H1 (cell line): ENCODE measurements around the gene NPL. TPM values are rescaled to one million over a fixed set of nuclear protein-coding genes. Genes with fewer than 3 reads are reported as not detected.

Experiments used
- CTCF ChIA-PET: fragments of 300-600 bp; sonication (Branson Sonifier 250); formaldehyde crosslinking; loops from one replicate; lab custom pipeline; 2021; ENCODE audit not compliant: partially characterized antibody; lab: Charles Lee
- POLR2A ChIA-PET: fragments of 300-600 bp; sonication (Branson Sonifier 250); formaldehyde crosslinking; loops from one replicate; lab custom pipeline; 2021; ENCODE audit warnings: inconsistent platforms; ENCODE audit not compliant: partially characterized antibody; lab: Charles Lee
- DNase-seq, 2 experiments: peaks; one replicate each; pipeline versions ENCODE4 v3.0.0 to v3.0.0-alpha.2; 2010 to 2022; ENCODE audit warnings: low spot score in 2 of 2, low read depth in 1 of 2, mixed read lengths in 1 of 2
- FAIRE-seq: peaks from 2 replicates; lab custom pipeline; 2011; peaks lifted over from hg19 to GRCh38; lab: Jason Lieb, UNC
- H2AFZ ChIP-seq: 2 replicates; pipeline ENCODE4 v1.8.1; 2012; ENCODE audit warnings: low read length, inconsistent platforms
- H2AK5ac ChIP-seq: 2 replicates; pipeline ENCODE4 v1.6.1; 2013; ENCODE audit warnings: low read depth, low read length
- H2BK120ac ChIP-seq: replicated peaks from 2 replicates; pipeline ENCODE3; 2013; ENCODE audit warnings: low read depth, low read length, inconsistent platforms
- H2BK12ac ChIP-seq: 2 replicates; pipeline ENCODE4 v1.6.1; 2013; ENCODE audit warnings: low read depth, low read length
- H2BK15ac ChIP-seq: 2 replicates; pipeline ENCODE4 v1.6.1; 2013; ENCODE audit warnings: low read length
- H2BK20ac ChIP-seq: 2 replicates; pipeline ENCODE4 v1.6.1; 2013; ENCODE audit warnings: low read length
- H2BK5ac ChIP-seq: 2 replicates; pipeline ENCODE4 v1.6.1; 2013; ENCODE audit warnings: low read depth, low read length
- H3K14ac ChIP-seq: 2 replicates; pipeline ENCODE4 v1.6.1; 2013; ENCODE audit warnings: inconsistent platforms; ENCODE audit not compliant: insufficient read length
- H3K18ac ChIP-seq: 2 replicates; pipeline ENCODE4 v1.6.1; 2013; ENCODE audit warnings: low read length; ENCODE audit errors: extremely low read depth
- H3K23ac ChIP-seq: 2 replicates; pipeline ENCODE4 v1.6.1; 2013; ENCODE audit warnings: inconsistent platforms; ENCODE audit not compliant: insufficient read length
- H3K23me2 ChIP-seq: 2 replicates; pipeline ENCODE4 v1.6.1; 2013; ENCODE audit warnings: low read depth, low read length
- H3K27ac ChIP-seq: 2 replicates; pipeline ENCODE4 v1.6.1; 2011; ENCODE audit warnings: low read depth, low read length, inconsistent platforms
- H3K27me3 ChIP-seq, 4 experiments: replicated peaks in 1 of 4; 1 replicate in 1 of 4; 2 replicates in 3 of 4; pipeline versions ENCODE4 v1.6.1 to v1.8.1; 2011 to 2013; ENCODE audit warnings: low read length in 3 of 4, mild to moderate bottlenecking in 3 of 4, inconsistent platforms in 2 of 4, mixed read lengths in 2 of 4, moderate library complexity in 1 of 4; ENCODE audit not compliant: control insufficient read depth in 3 of 4, insufficient read depth in 3 of 4; ENCODE audit errors: extremely low read depth in 1 of 4
- H3K36me3 ChIP-seq, 4 experiments: 2 replicates each; pipeline versions ENCODE4 v1.6.1 to v1.8.1; 2011 to 2013; ENCODE audit warnings: mild to moderate bottlenecking in 4 of 4, low read length in 3 of 4, moderate library complexity in 2 of 4, control low read depth in 1 of 4, inconsistent platforms in 1 of 4; ENCODE audit not compliant: insufficient read depth in 4 of 4, control insufficient read depth in 2 of 4
- H3K4ac ChIP-seq: replicated peaks from 2 replicates; pipeline ENCODE3; 2013; ENCODE audit warnings: low read length, low read depth, mixed read lengths, inconsistent platforms; ENCODE audit not compliant: insufficient read length
- H3K4me1 ChIP-seq, 4 experiments: replicated peaks in 1 of 4; 1 replicate in 1 of 4; 2 replicates in 3 of 4; pipeline versions ENCODE4 v1.6.1 to v1.8.1; 2011 to 2013; ENCODE audit warnings: low read length in 3 of 4, inconsistent platforms in 2 of 4, mixed read lengths in 1 of 4; ENCODE audit not compliant: insufficient read depth in 4 of 4, control insufficient read depth in 3 of 4
- H3K4me2 ChIP-seq, 2 experiments: 2 replicates each; pipeline versions ENCODE4 v1.6.1 to v1.8.1; 2011 to 2013; ENCODE audit warnings: low read depth in 2 of 2, low read length in 2 of 2, control low read depth in 1 of 2, inconsistent platforms in 1 of 2, mild to moderate bottlenecking in 1 of 2; ENCODE audit not compliant: insufficient read depth in 1 of 2
- H3K4me3 ChIP-seq, 4 experiments: fragments of 200-600, 300-600 bp in 1 of 4; sonication (generic), shearing (Covaris generic), sonication (Bioruptor Twin) in 1 of 4; 2 replicates each; pipeline versions ENCODE4 v1.5.1 to v1.8.1; 2011 to 2016; ENCODE audit warnings: low read length in 4 of 4, low read depth in 3 of 4, control low read depth in 2 of 4, inconsistent platforms in 2 of 4, mild to moderate bottlenecking in 2 of 4, mixed read lengths in 1 of 4, moderate library complexity in 1 of 4; ENCODE audit not compliant: insufficient read depth in 2 of 4; ENCODE audit errors: extremely low read depth in 1 of 4
- H3K56ac ChIP-seq: replicated peaks from 2 replicates; pipeline ENCODE3; 2013; ENCODE audit warnings: low read depth, mild to moderate bottlenecking, mixed read lengths, low read length, inconsistent platforms; ENCODE audit not compliant: insufficient read length
- H3K79me1 ChIP-seq: 2 replicates; pipeline ENCODE4 v1.6.1; 2013; ENCODE audit warnings: low read depth, low read length, control low read depth
- H3K79me2 ChIP-seq, 2 experiments: 2 replicates each; pipeline versions ENCODE4 v1.6.1 to v1.8.1; 2012 to 2013; ENCODE audit warnings: low read length in 2 of 2, mild to moderate bottlenecking in 2 of 2, inconsistent platforms in 1 of 2; ENCODE audit not compliant: insufficient read depth in 2 of 2, control insufficient read depth in 1 of 2
- H3K9ac ChIP-seq, 4 experiments: replicated peaks in 1 of 4; 1 replicate in 1 of 4; 2 replicates in 3 of 4; pipeline versions ENCODE4 v1.6.1 to v1.8.1; 2011 to 2013; ENCODE audit warnings: low read depth in 3 of 4, low read length in 3 of 4, control low read depth in 2 of 4, mild to moderate bottlenecking in 2 of 4, moderate library complexity in 2 of 4, inconsistent platforms in 1 of 4; ENCODE audit errors: extremely low read depth in 1 of 4
- H3K9me3 ChIP-seq, 2 experiments: 2 replicates each; pipeline versions ENCODE4 v1.6.1 to v1.8.1; 2012 to 2013; ENCODE audit warnings: mild to moderate bottlenecking in 2 of 2, moderate library complexity in 2 of 2, control low read depth in 1 of 2, inconsistent platforms in 1 of 2, low read depth in 1 of 2, low read length in 1 of 2, mixed read lengths in 1 of 2; ENCODE audit not compliant: insufficient read depth in 2 of 2
- H4K20me1 ChIP-seq, 2 experiments: replicated peaks in 1 of 2; 2 replicates each; pipeline versions ENCODE3 to v1.8.1; 2011 to 2013; ENCODE audit warnings: inconsistent platforms in 2 of 2, low read length in 2 of 2, mild to moderate bottlenecking in 1 of 2; ENCODE audit not compliant: insufficient read depth in 2 of 2, control insufficient read depth in 1 of 2
- H4K5ac ChIP-seq: 2 replicates; pipeline ENCODE4 v1.6.1; 2013; ENCODE audit warnings: low read length, low read depth, mixed read lengths, inconsistent platforms; ENCODE audit not compliant: insufficient read length
- H4K8ac ChIP-seq: 2 replicates; pipeline ENCODE4 v1.8.0; 2013; ENCODE audit warnings: mild to moderate bottlenecking, moderate library complexity, low read length, inconsistent platforms; ENCODE audit not compliant: insufficient read depth; ENCODE audit errors: extremely low read depth
- H4K91ac ChIP-seq: replicated peaks from 2 replicates; pipeline ENCODE3; 2013; ENCODE audit warnings: low read length, mixed read lengths, inconsistent platforms; ENCODE audit not compliant: insufficient read length
- BCL11A ChIP-seq, 2 experiments: IDR thresholded peaks; one replicate each; pipeline ENCODE4 v1.6.1; 2011; ENCODE audit warnings: low read depth in 2 of 2, low read length in 2 of 2, mild to moderate bottlenecking in 2 of 2
- EP300 ChIP-seq, 2 experiments: IDR thresholded peaks; 1 replicate in 1 of 2; 2 replicates in 1 of 2; pipeline ENCODE4 v1.6.1; 2011 to 2012; ENCODE audit warnings: low read depth in 2 of 2, low read length in 2 of 2, mild to moderate bottlenecking in 2 of 2, borderline replicate concordance in 1 of 2, inconsistent platforms in 1 of 2, moderate library complexity in 1 of 2
- HDAC2 ChIP-seq, 2 experiments: fragments of 300-600 bp in 1 of 2; sonication (generic) in 1 of 2; IDR thresholded peaks; 2 replicates each; pipeline ENCODE4 v1.6.1; 2011 to 2012; ENCODE audit warnings: low read depth in 2 of 2, low read length in 2 of 2, mild to moderate bottlenecking in 2 of 2, moderate library complexity in 2 of 2, borderline replicate concordance in 1 of 2, inconsistent platforms in 1 of 2
- KDM5A ChIP-seq: fragments of 200-600 bp; IDR thresholded peaks from 2 replicates; pipeline ENCODE4 v1.7.1; 2012; ENCODE audit warnings: mild to moderate bottlenecking, low read length, inconsistent platforms, mixed read lengths
- MAFK ChIP-seq: IDR thresholded peaks from 2 replicates; pipeline ENCODE4 v1.6.1; 2012; ENCODE audit warnings: low read depth, mild to moderate bottlenecking, improper control_type of control experiment, low read length
- SP1 ChIP-seq: IDR thresholded peaks from 2 replicates; pipeline ENCODE4 v1.6.1; 2011; ENCODE audit warnings: low read depth, low read length
- WGBS, 2 experiments: shearing (Covaris generic) in 1 of 2; methylation state at CpG; one replicate each; pipeline versions ENCODE4 v1.1.6 to v1.1.7; 2013 to 2015; ENCODE audit warnings: low lambda C conversion rate in 2 of 2, mixed read lengths in 2 of 2, inconsistent platforms in 1 of 2, low coverage in 1 of 2, missing lambda C conversion rate in 1 of 2; ENCODE audit not compliant: insufficient replicate concordance in 2 of 2, insufficient coverage in 1 of 2, insufficient read length in 1 of 2; ENCODE audit errors: extremely low coverage in 1 of 2, missing lambda C conversion rate in 1 of 2; 5-methylcytosine and 5-hydroxymethylcytosine counted together
- polyA plus RNA-seq, 7 experiments: library from polyadenylated mRNA; depleted of rRNA in 3 of 7; stranded (reverse) in 5 of 7; unstranded in 2 of 7; fragments of >200 nt in 5 of 7; fragments of 200-250 nt in 2 of 7; gene quantifications; 1 replicate in 5 of 7; 2 replicates in 1 of 7; 4 replicates in 1 of 7; pipeline versions ENCODE4 v1.2.1 to v1.2.3, GENCODE V29; 2011 to 2013; ENCODE audit warnings: missing spikeins in 2 of 7, mixed read lengths in 2 of 7
- total RNA-seq: library from RNA; stranded (reverse); fragmentation: NEBNext Ultra II Directional; extraction: Animal tissue kit (Norgen Biotek cat#: 25700); gene quantifications from 2 replicates; pipeline ENCODE4 v1.2.1, GENCODE V29; 2021

Gene NPL
- total and polyA plus RNA-seq, 2 of the 8 experiments (the other 6 are each of a cell fraction or from before 2014, with no cell fraction given), result 2.2 to 4.4 TPM

DNA sequence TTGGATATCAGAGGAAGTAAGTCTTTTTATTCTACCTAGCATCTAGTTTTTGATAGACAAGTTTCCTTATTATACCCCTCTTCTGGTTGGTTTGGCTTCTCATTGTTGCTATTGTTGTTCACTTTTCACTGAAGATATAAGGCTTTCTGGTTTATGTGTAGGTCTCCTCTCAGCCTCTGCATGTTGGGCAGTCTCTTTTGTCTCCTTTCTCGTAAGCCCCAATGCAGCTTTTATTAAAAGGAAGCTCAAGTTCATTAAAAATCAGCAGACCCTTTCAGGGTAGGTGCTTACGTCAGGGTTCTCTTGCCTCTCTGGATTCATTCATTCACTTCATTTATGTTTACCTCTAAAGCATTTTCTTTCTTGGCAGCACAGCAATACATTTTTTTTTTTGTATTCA lies 44.8 kb downstream of the NPL start:
- Histone ChIP-seq H3K14ac (no peak overlapping the region), H2BK12ac (no peak overlapping the region), H2BK120ac (no peak overlapping the region)
- 86% methylated on average over 2 of the region's 2 CpGs; no CpG with 5 or more reads in 1 of the 2 experiments for WGBS, 2 experiments
- TF ChIP-seq MAFK, result no peak
- TF ChIP-seq BCL11A (IDR thresholded peaks at IDR 0.05; ENCODE audit: low read depth in 2 of 2, low read length in 2 of 2), result no peak
- TF ChIP-seq KDM5A, result no peak
- no peak for TF ChIP-seq SP1
- no peak for TF ChIP-seq HDAC2 (IDR thresholded peaks at IDR 0.05; ENCODE audit: borderline replicate concordance in 1 of 2, low read depth in 2 of 2, low read length in 2 of 2)
- no peak for TF ChIP-seq EP300 (IDR thresholded peaks at IDR 0.05; ENCODE audit: borderline replicate concordance in 1 of 2, low read depth in 2 of 2, low read length in 2 of 2)
- TF ChIP-seq, all 59 proteins: peak for 0
- no peak overlapping the region for H3K23ac ChIP-seq
- H3K18ac ChIP-seq, result no peak overlapping the region
- no peak overlapping the region for H2AK5ac ChIP-seq
- peaks cover 4% of the 10 kb centered on the region; the same call in 1 of the 2 replicates for H3K23me2 ChIP-seq
- no peaks in the 10 kb centered on the region for H3K9me3 ChIP-seq
- no peak overlapping the region for H2BK15ac ChIP-seq
- H4K8ac ChIP-seq, result no peak overlapping the region
- H4K5ac ChIP-seq, result no peak overlapping the region
- H4K91ac ChIP-seq, result no peak overlapping the region
- no peaks in the 10 kb centered on the region for H3K27me3 ChIP-seq
- H2AFZ ChIP-seq, result no peak overlapping the region
- no peak overlapping the region for H3K4me2 ChIP-seq
- no peaks in the 10 kb centered on the region for H4K20me1 ChIP-seq
- no peak overlapping the region for H3K9ac ChIP-seq
- no peak overlapping the region for H3K4me3 ChIP-seq
- H3K27ac ChIP-seq, result no peak overlapping the region
- H3K36me3 ChIP-seq, result no peaks in the 10 kb centered on the region
- FAIRE-seq, result no peak
- H2BK20ac ChIP-seq, result no peak overlapping the region
- no peak overlapping the region for H3K56ac ChIP-seq
- CTCF ChIA-PET, result interaction anchor here (1.0 kb wide), 1 partner anchor 1409 kb away, joined by 6 read pairs; no protein-coding TSS in a partner anchor
- H3K4ac ChIP-seq, result no peak overlapping the region
- DNase-seq, result no peak
- H3K79me1 ChIP-seq, result no peaks in the 10 kb centered on the region
- H3K79me2 ChIP-seq, result no peaks in the 10 kb centered on the region
- no peaks in the 10 kb centered on the region; a peak in 3 of 7 replicates for H3K4me1 ChIP-seq
- H2BK5ac ChIP-seq, result no peak overlapping the region
- POLR2A ChIA-PET, result no interaction called here
